ENCODE measurements around the gene MPI. TPM values are rescaled to one million over a fixed set of nuclear protein-coding genes. Genes with fewer than 3 reads are reported as not detected.

The MPI gene
- total and polyA plus RNA-seq, 2 donors (not counting 3 experiments of a cell fraction or from before 2014, with no cell fraction given): 36.3 to 69.3 TPM

- DNase-seq (ENCODE audit: low read depth, low spot score) (peak; percentile 96), FAIRE-seq (peak; percentile 91)
- dilution Hi-C loops (cut with MboI; ENCODE audit: extremely low pct_ligation_motif_present, low sequenced_read_pairs): no loop called here
- Histone ChIP-seq H3K4me3 (replicated peaks in 1 of 3; ENCODE audit: insufficient read depth in 1 of 3, low read depth in 1 of 3, low read length in 3 of 3) (peak within 1 kb of the TSS; percentile 42 to 77 (median 72)), H3K36me3 (ENCODE audit: control insufficient read depth in 2 of 2, extremely low read depth in 1 of 2, insufficient read depth in 2 of 2, low read length in 2 of 2) (no peaks in the 10 kb centered on the region), H3K27me3 (ENCODE audit: control insufficient read depth in 2 of 2, insufficient read depth in 2 of 2, low read length in 2 of 2) (peaks cover 3% of the 10 kb centered on the region in 2 experiments), H3K9ac (replicated peaks; ENCODE audit: extremely low read depth, insufficient read depth, low read length) (peak within 1 kb of the TSS; percentile 95), H3K4me1 (ENCODE audit: control insufficient read depth, extremely low read depth, insufficient read depth, low read length) (peaks cover 34% of the 10 kb centered on the region), H3K79me2 (ENCODE audit: control insufficient read depth, insufficient read depth, low read length) (peaks cover 36% of the 10 kb centered on the region), H3K27ac (ENCODE audit: insufficient read depth, low read depth, low read length) (peak within 1 kb of the TSS; percentile 89), H3K9me3 (replicated peaks; ENCODE audit: control insufficient read depth, insufficient read depth, low read length) (no peaks in the 10 kb centered on the region), H3K9me1 (replicated peaks; ENCODE audit: control insufficient read depth, extremely low read depth, insufficient read depth, low read length) (no peaks in the 10 kb centered on the region), H4K20me1 (replicated peaks; ENCODE audit: control insufficient read depth, extremely low read depth, insufficient read depth, low read length) (no peaks in the 10 kb centered on the region), H3K4me2 (ENCODE audit: insufficient read depth, low read length) (peak within 1 kb of the TSS; percentile 80), H2AFZ (ENCODE audit: low read depth, low read length) (peak within 1 kb of the TSS; percentile 88)
- TF ChIP-seq POLR2A (IDR thresholded peaks at IDR 0.05; ENCODE audit: low read depth, low read length) (peak; percentile 93), POLR2AphosphoS5 (IDR thresholded peaks at IDR 0.05; ENCODE audit: insufficient read depth, low read depth, low read length) (peak; percentile 81), EZH2 (IDR thresholded peaks at IDR 0.05; ENCODE audit: borderline replicate concordance, low read depth, low read length, severe bottlenecking) (no peak), GATA2 (IDR thresholded peaks at IDR 0.05; ENCODE audit: insufficient read depth, insufficient read length, low read depth, low read length) (no peak)
- CTCF ChIA-PET: interaction anchor here (0.6 to 2.6 kb wide), 5 partner anchors 10 to 52 kb away, joined by 3 to 20 read pairs (median 3); no protein-coding TSS in a partner anchor
- POLR2A ChIA-PET: interaction anchor here (1.3 kb wide), 1 partner anchor 10 kb away, joined by 3 read pairs; no protein-coding TSS in a partner anchor
- BruUV-seq (replicated peaks): TSS peak; percentile 25
- intact Hi-C loops (cut with micrococcal nuclease): loop anchor here (1.0 kb wide), 2 partner anchors 28 to 30 kb away; partner anchors contain the start of gene ULK3
Observed at GRCh38 chr15:74873036-74873755, 16.6 kb upstream of the MPI start, which contains the start of gene SCAMP2. Gene SCAMP2, minus strand, starts transcription at chr15:74873365. Its CDS starts 110 bp downstream, at chr15:74873255.

- ChIA-PET CTCF (interaction anchor here (0.6 to 2.6 kb wide), 5 partner anchors 9 to 73 kb away, joined by 3 to 20 read pairs (median 3); no protein-coding TSS in a partner anchor), POLR2A (interaction anchor here (0.6 to 1.3 kb wide), 4 partner anchors 10 to 339 kb away, joined by 3 to 4 read pairs (median 3); partner anchors contain the start of gene C15orf39)
- Histone ChIP-seq H2AFZ (ENCODE audit: low read depth, low read length) (peak overlapping the region; percentile 88), H3K4me1 (ENCODE audit: control insufficient read depth, extremely low read depth, insufficient read depth, low read length) (peaks cover 30% of the 10 kb centered on the region), H3K4me3 (replicated peaks in 1 of 3; ENCODE audit: insufficient read depth in 1 of 3, low read depth in 1 of 3, low read length in 3 of 3) (peak overlapping the region; percentile 26 to 77 (median 72)), H3K9ac (replicated peaks; ENCODE audit: extremely low read depth, insufficient read depth, low read length) (peak overlapping the region; percentile 41), H3K36me3 (ENCODE audit: control insufficient read depth in 2 of 2, extremely low read depth in 1 of 2, insufficient read depth in 2 of 2, low read length in 2 of 2) (no peaks in the 10 kb centered on the region), H3K79me2 (ENCODE audit: control insufficient read depth, insufficient read depth, low read length) (peaks cover 30% of the 10 kb centered on the region), H3K9me1 (replicated peaks; ENCODE audit: control insufficient read depth, extremely low read depth, insufficient read depth, low read length) (no peaks in the 10 kb centered on the region), H3K27me3 (ENCODE audit: control insufficient read depth in 2 of 2, insufficient read depth in 2 of 2, low read length in 2 of 2) (peaks cover 3% of the 10 kb centered on the region in 2 experiments), H4K20me1 (replicated peaks; ENCODE audit: control insufficient read depth, extremely low read depth, insufficient read depth, low read length) (no peaks in the 10 kb centered on the region), H3K9me3 (replicated peaks; ENCODE audit: control insufficient read depth, insufficient read depth, low read length) (no peaks in the 10 kb centered on the region), H3K27ac (ENCODE audit: insufficient read depth, low read depth, low read length) (no peak overlapping the region), H3K4me2 (ENCODE audit: insufficient read depth, low read length) (peak overlapping the region; percentile 80)
- intact Hi-C loops (cut with micrococcal nuclease): loop anchor here (1.0 kb wide), 2 partner anchors 27 to 31 kb away; partner anchors contain the start of gene ULK3
- TSS peak; percentile 49 for BruUV-seq (replicated peaks)
- dilution Hi-C loops (cut with MboI; ENCODE audit: extremely low pct_ligation_motif_present, low sequenced_read_pairs): no loop called here
- DNase-seq (ENCODE audit: low read depth, low spot score) (peak; percentile 39), FAIRE-seq (peak; percentile 38)
- TF ChIP-seq GATA2 (IDR thresholded peaks at IDR 0.05; ENCODE audit: insufficient read depth, insufficient read length, low read depth, low read length) (no peak), CTCF (IDR thresholded peaks at IDR 0.05; ENCODE audit: extremely low read depth in 1 of 2, insufficient read depth in 1 of 2, low read depth in 1 of 2, low read length in 2 of 2) (no peak), EZH2 (IDR thresholded peaks at IDR 0.05; ENCODE audit: borderline replicate concordance, low read depth, low read length, severe bottlenecking) (no peak), JUN (IDR thresholded peaks at IDR 0.05; ENCODE audit: borderline replicate concordance, insufficient read depth, insufficient read length, low read depth) (no peak), POLR2A (IDR thresholded peaks at IDR 0.05; ENCODE audit: low read depth, low read length) (no peak), POLR2AphosphoS5 (IDR thresholded peaks at IDR 0.05; ENCODE audit: insufficient read depth, low read depth, low read length) (no peak), FOS (IDR thresholded peaks at IDR 0.05; ENCODE audit: borderline replicate concordance, insufficient read depth, low read length) (no peak)
Observed at GRCh38 chr15:74873756-74874424, 16.0 kb upstream of the MPI start.
